DMS153 (cell line): Measurements from ENCODE around the gene PTGIR.
A peak's percentile ranks its signal among the peaks of the same experiment; 100 is the strongest.

ENCODE experiments used
- DNase-seq: peaks from one replicate; lab custom pipeline; 2025; lab: John Stamatoyannopoulos, UW

Gene PTGIR

DNA sequence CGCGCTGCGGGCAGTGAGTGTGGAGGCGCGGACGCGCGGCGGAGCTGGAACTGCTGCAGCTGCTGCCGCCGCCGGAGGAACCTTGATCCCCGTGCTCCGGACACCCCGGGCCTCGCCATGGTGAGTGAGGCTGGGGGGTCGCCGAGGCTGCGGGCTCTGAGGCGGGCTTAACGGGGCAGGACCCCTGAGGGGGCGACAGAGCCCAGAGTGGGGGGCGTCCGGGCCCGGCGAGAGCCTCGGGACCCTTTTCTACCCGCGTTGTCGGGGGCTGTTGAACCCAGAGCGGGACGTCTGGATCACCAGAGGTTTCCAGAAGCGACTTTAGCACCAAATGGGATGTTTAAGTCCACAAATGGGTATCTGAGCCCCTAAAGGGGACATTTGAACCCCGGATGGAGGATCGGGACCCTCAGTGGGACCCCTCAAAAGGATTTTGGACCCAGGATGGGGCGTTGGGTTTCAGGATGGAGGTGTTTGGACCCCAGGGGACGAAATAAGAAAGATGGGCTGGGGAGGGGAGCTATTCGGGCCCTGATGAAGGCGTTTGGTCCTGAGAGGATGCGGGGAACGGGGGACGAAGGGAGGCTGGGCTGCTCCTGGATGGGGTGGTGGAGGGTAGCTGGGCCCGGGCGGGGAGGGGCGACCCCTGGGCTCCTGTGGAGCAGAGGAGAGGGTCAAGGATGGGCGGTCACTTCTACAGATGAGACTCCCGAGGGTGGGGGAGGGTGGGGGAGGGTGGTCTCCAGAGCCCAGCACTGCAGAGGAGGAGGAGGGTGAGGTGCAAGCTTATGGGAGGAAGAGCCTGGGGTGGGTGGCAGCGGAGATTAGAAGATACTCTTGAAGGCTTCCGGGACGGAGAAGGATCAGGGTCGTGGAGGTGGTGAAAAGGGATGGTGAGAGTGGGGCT, 23.3 kb downstream of the PTGIR start, which contains the start of gene CALM3:
TSS of gene CALM3 (plus strand) at position 13 of the 907 bp plus-strand sequence. CDS start at position 118, 105 bp downstream.
- no peak for DNase-seq

DNA sequence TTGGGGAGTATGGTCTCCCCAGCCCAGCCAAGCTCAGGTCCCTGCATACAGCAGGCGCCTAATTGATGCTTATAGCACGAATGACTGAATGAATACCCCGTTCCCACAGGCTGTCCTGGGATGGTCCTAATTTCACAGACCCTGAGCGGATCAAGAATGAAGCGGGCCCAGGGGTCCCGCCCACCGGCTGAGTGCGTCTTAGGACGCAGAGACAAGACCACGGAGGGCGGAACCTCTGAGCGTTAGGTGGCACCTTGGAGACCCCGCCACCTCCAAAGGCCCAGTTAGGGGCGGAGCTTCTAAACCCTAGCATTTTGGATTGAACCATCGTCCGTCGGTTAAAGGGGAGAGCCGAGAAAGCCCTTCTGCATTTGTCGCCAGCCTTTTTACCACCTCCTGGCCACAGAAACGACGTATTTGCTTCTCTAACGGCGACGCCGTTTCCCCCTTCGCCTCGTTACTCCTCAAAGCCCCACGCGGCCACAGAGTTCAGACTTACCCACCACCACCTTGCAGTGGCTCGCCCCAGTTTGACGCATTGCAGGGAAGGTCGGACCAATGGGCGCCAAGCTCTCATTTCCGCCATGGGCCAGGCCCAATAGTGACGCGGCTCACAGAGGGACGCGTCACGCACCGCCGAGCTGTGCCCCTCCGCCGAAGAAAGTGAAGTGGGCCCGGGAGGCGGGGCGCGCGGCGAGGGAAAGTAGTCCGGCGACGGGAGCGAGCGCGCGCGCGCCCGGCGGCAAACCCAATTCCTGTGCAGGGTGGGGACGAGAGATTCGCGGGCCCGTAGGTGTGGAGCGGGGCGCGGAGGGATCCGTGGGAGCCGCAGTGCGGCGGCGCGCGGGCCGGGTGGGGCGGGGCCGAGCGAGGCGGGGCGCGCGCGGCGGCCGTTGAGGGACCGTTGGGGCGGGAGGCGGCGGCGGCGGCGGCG, 24.2 kb downstream of the PTGIR start:
- DNase-seq = peak; percentile 89

GRCh38 chr19:46599716-46600373, 25.0 kb downstream of the PTGIR start:
- DNase-seq = no peak

- no peak for DNase-seq
These were observed 26.4 kb downstream of the PTGIR start for GRCh38 chr19:46598372-46598917.

DNA sequence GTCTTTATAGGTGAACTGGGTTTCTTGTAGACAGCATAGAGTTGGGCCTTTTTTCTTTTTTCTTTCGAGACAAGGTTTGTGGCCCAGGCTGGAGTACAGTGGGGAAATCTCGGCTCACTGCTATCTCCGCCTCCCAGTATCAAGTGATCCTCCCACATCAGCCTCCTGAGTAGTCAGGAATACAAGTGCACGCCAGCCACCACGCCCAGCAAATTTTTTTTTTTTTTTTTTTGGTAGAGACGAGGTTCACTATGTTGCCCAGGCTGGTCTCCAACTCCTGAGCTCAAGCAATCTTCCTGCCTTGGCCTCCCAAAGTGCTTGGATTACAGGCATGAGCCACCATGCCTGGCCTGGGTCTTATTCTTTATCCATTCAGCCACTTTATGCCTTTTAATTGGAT, 28.9 kb downstream of the PTGIR start:
- no peak for DNase-seq

DNA sequence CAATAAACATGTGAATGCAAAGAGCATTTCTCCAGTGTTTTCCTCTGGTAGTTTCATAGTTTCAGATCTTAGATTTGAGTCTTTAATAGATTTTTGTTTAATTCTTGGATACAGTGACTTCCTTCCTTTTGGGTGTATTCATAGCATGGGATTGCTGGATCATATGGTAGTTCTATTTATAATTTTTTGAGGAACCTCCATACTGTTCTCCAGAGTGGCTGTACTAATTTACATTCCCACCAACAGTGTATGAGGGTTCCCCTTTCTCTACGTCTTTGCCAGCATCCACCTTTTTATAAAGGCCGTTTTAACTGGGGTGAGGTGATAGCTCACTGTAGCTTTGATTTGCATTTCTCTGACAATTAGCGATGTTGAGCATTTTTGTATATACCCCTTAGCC, 33.0 kb downstream of the PTGIR start:
- DNase-seq = no peak

DNA sequence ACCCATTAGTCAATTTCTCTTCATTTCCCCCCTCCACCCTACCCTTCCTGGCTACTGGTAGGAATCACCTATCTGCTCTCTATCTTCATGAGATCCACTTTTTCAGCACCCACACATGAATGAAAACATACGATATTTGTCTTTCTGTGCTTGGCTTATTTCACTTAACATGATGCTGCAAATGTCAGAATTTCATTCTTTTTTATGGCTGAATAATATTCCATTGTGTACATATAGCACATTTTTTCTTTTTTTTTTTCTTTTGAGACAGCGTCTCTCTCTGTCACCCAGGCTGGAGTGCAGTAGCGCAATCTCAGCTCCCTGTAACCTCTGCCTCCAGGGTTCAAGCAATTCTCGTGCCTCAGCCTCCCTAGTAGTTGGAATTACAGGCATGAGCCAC, 33.6 kb downstream of the PTGIR start:
- DNase-seq = no peak

DNA sequence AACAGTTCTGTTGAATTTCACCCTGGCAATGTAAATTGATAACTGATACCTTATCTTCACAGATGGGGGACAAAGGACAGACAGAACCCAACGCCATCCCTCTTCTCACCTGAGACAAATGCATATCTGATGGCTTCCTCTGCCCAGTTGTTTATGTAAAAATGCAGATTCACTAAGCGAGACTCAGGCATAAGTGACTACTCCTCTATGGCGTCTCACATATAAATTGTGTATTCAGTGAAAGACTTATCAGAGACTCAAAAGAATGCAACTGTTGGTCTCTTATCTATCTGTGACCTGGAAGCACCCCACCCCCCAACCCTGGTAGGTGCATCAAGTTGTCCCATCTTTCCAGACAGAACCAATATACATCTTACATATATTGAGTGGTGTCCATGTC, 37.0 kb downstream of the PTGIR start:
- no peak for DNase-seq

GRCh38 chr19:46586294-46586693, 38.6 kb downstream of the PTGIR start:
- no peak for DNase-seq

GRCh38 chr19:46585539-46585938, 39.4 kb downstream of the PTGIR start:
- DNase-seq = no peak

- no peak for DNase-seq
These were observed 44.6 kb downstream of the PTGIR start for GRCh38 chr19:46580247-46580646.

- no peak for DNase-seq
These were observed 45.5 kb downstream of the PTGIR start for GRCh38 chr19:46579361-46579879.

GRCh38 chr19:46578450-46578849, 46.4 kb downstream of the PTGIR start:
- no peak for DNase-seq

DNA sequence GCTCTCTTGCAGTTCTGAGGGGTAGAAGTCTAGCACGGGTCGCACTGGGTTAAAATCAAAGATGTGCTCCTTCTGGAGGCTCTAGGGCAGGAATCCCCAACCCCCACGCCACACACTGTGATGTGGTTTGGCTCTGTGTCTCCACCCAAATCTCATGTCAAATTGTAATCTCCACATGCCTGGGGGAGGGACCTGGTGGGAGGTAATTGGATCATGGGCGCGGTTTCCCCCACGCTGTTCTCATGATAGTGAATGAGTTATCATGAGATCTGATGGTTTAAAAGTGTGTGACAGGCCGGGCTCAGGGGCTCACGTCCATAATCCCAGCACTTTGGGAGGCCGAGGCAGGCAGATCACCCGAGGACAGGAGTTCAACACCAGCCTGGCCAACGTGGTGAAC, 50.4 kb downstream of the PTGIR start:
- no peak for DNase-seq

GRCh38 chr19:46573679-46574498, 51.0 kb downstream of the PTGIR start:
- no peak for DNase-seq

DNA sequence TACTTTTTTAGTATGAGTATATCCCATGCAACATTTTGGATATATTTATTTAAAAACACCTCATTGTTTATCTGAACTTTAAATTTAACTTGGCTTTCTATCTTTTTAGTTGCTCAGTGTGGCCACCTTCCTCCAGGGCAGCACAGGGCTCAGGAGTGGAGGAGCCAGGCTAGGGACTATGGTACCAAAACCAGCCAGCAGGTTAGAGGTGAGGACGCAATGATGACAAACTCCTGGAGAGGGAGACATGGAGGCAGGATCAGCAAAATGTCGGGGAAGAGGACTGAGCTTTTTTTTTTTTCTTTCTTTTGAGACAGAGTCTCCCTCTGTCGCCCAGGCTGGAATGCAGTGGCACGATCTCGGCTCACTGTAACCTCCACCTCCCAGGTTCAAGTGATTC, 53.4 kb downstream of the PTGIR start:
- no peak for DNase-seq
